Heart right ventricle (tissue), 16 donors: ENCODE measurements around the gene WFS1. TPM values are rescaled to one million over a fixed set of nuclear protein-coding genes. Genes with fewer than 3 reads are reported as not detected.

Experiments used
- ATAC-seq, 8 donors: fragments of 200-7000 bp; cut with Tn5 transposase; one replicate each; pipeline ENCODE4 v1.9.1; 2020; ENCODE audit warnings: mild to moderate bottlenecking in 8 of 8, moderate library complexity in 8 of 8, moderate number of reproducible peaks in 1 of 8
- DNase-seq, 2 donors: peaks; one replicate each; pipeline ENCODE4 v3.0.0-alpha.2; 2020
- H3K27ac ChIP-seq, 10 donors: fragments of 200-600 bp; sonication (generic) in 2 of 10; one replicate each; pipeline versions ENCODE4 v1.5.0 to v1.8.0; 2020 to 2022; ENCODE audit warnings: mild to moderate bottlenecking in 3 of 10
- H3K27me3 ChIP-seq, 7 donors: fragments of 200-600 bp; one replicate each; pipeline ENCODE4 v1.8.0; 2021 to 2022; ENCODE audit warnings: mild to moderate bottlenecking in 2 of 7
- H3K36me3 ChIP-seq, 9 donors: fragments of 200-600 bp; sonication (generic) in 1 of 9; one replicate each; pipeline versions ENCODE4 v1.5.0 to v1.8.0; 2020 to 2022; ENCODE audit warnings: mild to moderate bottlenecking in 2 of 9
- H3K4me1 ChIP-seq, 9 donors: fragments of 200-600 bp; sonication (generic) in 1 of 9; one replicate each; pipeline versions ENCODE4 v1.5.0 to v1.8.0; 2020 to 2022; ENCODE audit warnings: mild to moderate bottlenecking in 4 of 9
- H3K4me3 ChIP-seq, 10 donors: fragments of 200-600 bp; sonication (generic) in 2 of 10; one replicate each; pipeline versions ENCODE4 v1.5.0 to v1.8.0; 2020 to 2022; ENCODE audit warnings: mild to moderate bottlenecking in 7 of 10, moderate library complexity in 2 of 10
- H3K9me3 ChIP-seq, 11 donors: fragments of 200-600 bp in 10 of 11; sonication (generic) in 2 of 11; one replicate each; pipeline versions ENCODE4 v1.5.0 to v1.8.0; 2013 to 2022; ENCODE audit warnings: mild to moderate bottlenecking in 2 of 11, control low read depth in 1 of 11, moderate library complexity in 1 of 11
- WGBS, 2 donors: extraction: QIAGEN DNeasy Blood & Tissue Kit; methylation state at CpG; one replicate each; pipeline ENCODE4 v1.1.7; 2013; ENCODE audit warnings: inconsistent platforms in 1 of 2; 5-methylcytosine and 5-hydroxymethylcytosine counted together
- intact Hi-C, 10 donors: fragments of 100-400 bp; cut with DNase I; formaldehyde crosslinking; loops; one replicate each; pipeline versions ENCODE4 v1.11.1 to v1.14.2; 2022
- polyA plus RNA-seq, 2 donors: library from polyadenylated mRNA; stranded (reverse); fragments of 200-250 nt; gene quantifications; one replicate each; pipeline ENCODE4 v1.2.3, GENCODE V29; 2013
- total RNA-seq, 10 donors: library from RNA; stranded (reverse); fragmentation: NEBNext Ultra II Directional in 3 of 10; extraction: Animal tissue kit (Norgen Biotek cat#: 25700) in 3 of 10; gene quantifications; one replicate each; pipeline versions ENCODE4 v1.2.1 to v1.2.4, GENCODE V29; 2021 to 2023
- TF ChIP-seq, protein P1 (sequence below), 9 donors: fragments of 200-600 bp; sonication (generic) in 2 of 9; IDR thresholded peaks; one replicate each; pipeline versions ENCODE4 v1.5.0 to v1.8.0; 2021 to 2022; ENCODE audit warnings: antibody characterized with exemption in 9 of 9, mild to moderate bottlenecking in 5 of 9, moderate library complexity in 1 of 9
- donor health status: Arrhythmogenic right ventricular cardiomyopathy.
- donor health status: ischemic (EF 13 %, LVEDD 7.1; RV severe dilation, severe dysfunction).
- donor health status: healthy with polysubstance abuse.
- donor health status: DM: no; HTN: yes; CAD: no.
- donor health status: DM: no; HTN: no; CAD: no.
- donor health status: ischemic (EF 25% LVEDD 6.9; RV normal size, moderate dysfunction).
- donor health status: ischemic (EF 25% LVEDD 5.7; RV mildly dilated, moderate dysfunction).
- donor health status: healthy.
- donor health status: DM: yes; HTN: yes; CAD: no.
- donor health status: Ischemic cardiomyopathy.
- donor health status: ischemic (EF 35%, LVEDD 5.7; RV mildly dilated, moderate dysfunction).
- donor health status: nonischemic (EF 11% LVEDD 7.7; RV severe dilation, severe dysfunction).
- donor health status: DM: yes; HTN: yes; CAD: no.
- donor health status: PGD.
- donor health status: ischemic (EF 29% LVEDD 5.4; RV normal size, mild dysfunction).
- donor health status: nonischemic (EF 23%, LVEDD 6.1; RV moderate dilation, normal function).

Gene WFS1
- total and polyA plus RNA-seq, 12 donors: 35.0 to 119 (median 69.4) TPM

DNA sequence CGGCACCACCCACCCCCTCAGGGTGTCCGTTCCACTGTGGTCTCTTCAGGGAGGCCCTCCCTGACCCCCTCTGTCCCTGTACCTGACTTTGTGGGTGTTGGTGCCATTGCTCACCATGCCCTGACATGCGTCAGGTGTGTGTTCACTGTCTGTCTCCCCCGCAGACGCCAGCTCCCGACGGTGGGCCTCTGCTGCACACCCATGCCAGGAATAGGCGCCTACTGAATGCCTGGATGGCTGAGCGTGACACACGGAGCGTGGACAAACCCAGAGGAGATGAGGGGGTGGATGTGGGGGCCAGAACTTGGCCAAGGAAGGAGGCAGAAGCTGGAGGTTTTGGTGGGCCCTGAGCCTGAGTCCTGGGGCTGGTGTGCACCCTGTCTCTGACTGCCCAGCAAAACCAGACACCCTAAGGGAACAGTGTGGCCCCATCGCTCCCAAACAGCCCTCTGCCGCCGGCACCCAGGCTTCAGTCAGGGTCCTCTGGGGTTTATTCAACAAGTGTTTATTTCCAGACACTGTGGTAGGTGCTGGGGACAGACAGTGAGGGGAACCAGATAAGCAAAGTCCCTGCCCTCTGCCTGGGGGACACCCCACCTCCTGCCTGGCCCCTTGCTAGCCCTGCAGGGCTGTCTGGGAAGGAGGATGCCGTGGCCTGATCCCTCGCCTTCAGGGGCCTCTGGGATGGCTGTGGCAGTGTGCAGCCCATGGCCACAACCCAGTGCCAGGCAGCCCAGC, 76.9 kb downstream of the WFS1 start:
- no peak for ATAC-seq
- Histone ChIP-seq H3K4me3 (no peak overlapping the region), H3K36me3 (no peaks in the 10 kb centered on the region), H3K4me1 (peaks cover 0 to 12% (median 4%) of the 10 kb centered on the region in 9 donors), H3K27ac (no peak overlapping the region), H3K27me3 (peaks cover 0 to 50% (median 13%) of the 10 kb centered on the region in 7 donors), H3K9me3 (peaks cover 0 to 10% (median 0%) of the 10 kb centered on the region in 11 donors)
- 78 to 79% methylated on average over 16 of the region's 16 CpGs for WGBS, 2 donors
- intact Hi-C loops: no loop called here
- TF ChIP-seq, protein P1, sequence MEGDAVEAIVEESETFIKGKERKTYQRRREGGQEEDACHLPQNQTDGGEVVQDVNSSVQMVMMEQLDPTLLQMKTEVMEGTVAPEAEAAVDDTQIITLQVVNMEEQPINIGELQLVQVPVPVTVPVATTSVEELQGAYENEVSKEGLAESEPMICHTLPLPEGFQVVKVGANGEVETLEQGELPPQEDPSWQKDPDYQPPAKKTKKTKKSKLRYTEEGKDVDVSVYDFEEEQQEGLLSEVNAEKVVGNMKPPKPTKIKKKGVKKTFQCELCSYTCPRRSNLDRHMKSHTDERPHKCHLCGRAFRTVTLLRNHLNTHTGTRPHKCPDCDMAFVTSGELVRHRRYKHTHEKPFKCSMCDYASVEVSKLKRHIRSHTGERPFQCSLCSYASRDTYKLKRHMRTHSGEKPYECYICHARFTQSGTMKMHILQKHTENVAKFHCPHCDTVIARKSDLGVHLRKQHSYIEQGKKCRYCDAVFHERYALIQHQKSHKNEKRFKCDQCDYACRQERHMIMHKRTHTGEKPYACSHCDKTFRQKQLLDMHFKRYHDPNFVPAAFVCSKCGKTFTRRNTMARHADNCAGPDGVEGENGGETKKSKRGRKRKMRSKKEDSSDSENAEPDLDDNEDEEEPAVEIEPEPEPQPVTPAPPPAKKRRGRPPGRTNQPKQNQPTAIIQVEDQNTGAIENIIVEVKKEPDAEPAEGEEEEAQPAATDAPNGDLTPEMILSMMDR (IDR thresholded peaks at IDR 0.05): no peak
- DNase-seq: no peak

DNA sequence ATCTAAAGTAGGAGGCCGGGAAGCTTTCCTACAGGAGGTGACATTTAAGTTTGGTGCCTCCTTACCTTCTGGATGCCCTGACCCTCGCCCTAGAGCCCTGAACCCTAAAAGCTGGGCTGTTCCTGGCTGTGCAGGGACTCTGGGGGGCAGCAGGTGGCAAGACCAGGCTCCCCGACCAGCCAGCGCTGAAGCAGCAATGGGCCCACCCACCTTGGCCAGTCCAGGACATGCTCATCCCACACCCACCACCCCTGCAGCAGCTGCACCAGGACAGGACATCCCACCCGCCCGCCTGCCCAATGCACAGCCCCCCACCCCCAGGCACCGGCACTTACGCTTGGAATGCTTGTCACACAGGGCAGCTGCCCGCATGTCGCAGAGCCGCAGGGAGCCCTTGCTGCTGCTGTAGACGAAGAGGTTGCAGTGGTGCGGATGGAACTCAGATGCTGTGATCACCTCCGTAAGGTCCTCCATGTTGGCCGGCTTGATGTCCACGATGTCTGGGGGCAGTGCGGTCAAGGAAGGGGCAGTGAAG, 77.9 kb downstream of the WFS1 start:
- Histone ChIP-seq H3K27ac (no peak overlapping the region), H3K4me3 (no peak overlapping the region), H3K27me3 (peaks cover 0 to 49% (median 22%) of the 10 kb centered on the region in 7 donors), H3K36me3 (no peaks in the 10 kb centered on the region), H3K9me3 (peaks cover 0 to 10% (median 0%) of the 10 kb centered on the region in 11 donors), H3K4me1 (peaks cover 0 to 5% (median 0%) of the 10 kb centered on the region in 9 donors)
- intact Hi-C loops: no loop called here
- TF ChIP-seq, protein P1 (IDR thresholded peaks at IDR 0.05): no peak
- 68 to 74% methylated on average over 17 of the region's 17 CpGs for WGBS, 2 donors
- ATAC-seq (no peak), DNase-seq (no peak)

DNA sequence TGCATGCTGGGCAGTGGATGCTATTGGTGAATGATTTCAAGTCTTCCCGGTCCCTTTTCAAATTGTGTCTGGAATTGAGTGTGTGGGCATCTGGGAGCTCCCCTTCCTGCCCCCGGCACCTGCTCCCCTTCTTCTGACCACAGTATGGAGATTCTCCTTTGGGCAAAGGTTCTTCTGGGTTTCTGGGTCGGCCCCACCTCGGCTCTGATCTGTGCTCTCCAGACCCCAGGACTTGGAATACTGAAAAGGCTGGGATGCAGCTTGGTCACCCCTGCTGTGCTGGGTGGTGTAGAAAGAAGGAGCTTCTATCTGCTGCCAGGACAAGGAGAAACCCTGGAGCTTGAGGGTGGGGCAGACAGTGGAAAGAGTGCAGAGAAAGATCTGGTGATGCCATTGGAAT, 78.8 kb downstream of the WFS1 start:
- ATAC-seq: no peak
- Histone ChIP-seq H3K27ac (no peak overlapping the region), H3K4me1 (no peaks in the 10 kb centered on the region), H3K27me3 (peaks cover 0 to 53% (median 22%) of the 10 kb centered on the region in 7 donors), H3K36me3 (no peaks in the 10 kb centered on the region), H3K4me3 (no peak overlapping the region), H3K9me3 (peaks cover 0 to 10% (median 0%) of the 10 kb centered on the region in 11 donors)
- TF ChIP-seq, protein P1 (IDR thresholded peaks at IDR 0.05): no peak
- WGBS, 2 donors: 76 to 81% methylated on average over 4 of the region's 4 CpGs
- no peak for DNase-seq
- intact Hi-C loops: no loop called here

DNA sequence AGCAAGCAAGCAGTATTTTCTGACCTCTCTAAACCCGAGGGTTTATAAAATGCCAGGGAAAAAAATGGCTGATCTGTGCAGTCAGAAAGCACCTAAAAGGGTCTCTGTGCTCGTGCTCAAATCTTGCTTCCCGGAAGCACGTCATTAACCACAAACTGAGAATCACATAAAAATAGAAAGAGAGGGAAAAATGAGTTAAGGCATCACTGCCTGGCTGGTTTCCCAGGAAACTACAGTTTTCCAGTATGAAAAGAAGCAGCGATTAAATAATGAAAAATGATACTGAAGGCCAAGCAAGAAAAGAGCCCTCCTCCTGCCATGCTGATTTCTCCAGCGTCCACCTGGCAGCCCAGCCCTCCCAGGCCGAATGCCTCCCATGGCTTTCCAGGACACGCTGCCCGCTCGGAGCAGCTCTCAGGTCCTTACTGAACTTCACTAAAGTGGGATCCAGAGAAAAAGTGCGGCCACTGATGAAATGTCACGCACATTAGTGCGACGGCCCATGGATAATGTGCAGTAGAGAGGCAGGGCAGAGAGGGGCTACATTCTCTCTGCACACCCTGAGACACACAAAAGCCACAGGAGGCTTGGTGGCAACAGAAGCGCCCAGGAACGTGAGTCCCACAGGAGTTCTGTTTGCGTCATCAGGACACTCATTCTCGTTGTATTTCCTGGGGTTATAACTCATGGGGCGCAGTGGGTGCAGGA, 80.4 kb downstream of the WFS1 start:
- no peaks in the 10 kb centered on the region for H3K36me3 ChIP-seq
- 72 to 73% methylated on average over 19 of the region's 19 CpGs for WGBS, 2 donors
- DNase-seq (no peak), ATAC-seq (no peak)
- peaks cover 0 to 57% (median 22%) of the 10 kb centered on the region in 7 donors for H3K27me3 ChIP-seq
- intact Hi-C loops: no loop called here
- no peak overlapping the region for H3K27ac ChIP-seq
- no peak overlapping the region for H3K4me3 ChIP-seq
- TF ChIP-seq, protein P1 (IDR thresholded peaks at IDR 0.05): no peak
- H3K4me1 ChIP-seq: no peaks in the 10 kb centered on the region
- H3K9me3 ChIP-seq: peaks cover 0 to 9% (median 0%) of the 10 kb centered on the region in 11 donors
